Measurements from ENCODE around the gene REXO5. TPM values are rescaled to one million over a fixed set of nuclear protein-coding genes. Genes with fewer than 3 reads are reported as not detected.

The REXO5 gene
- total and polyA plus RNA-seq, 2 of the 13 experiments (the other 11 are each of a cell fraction or from before 2014, with no cell fraction given), result 5.9 to 13.1 TPM

- peak; percentile 83 for TF ChIP-seq ZNF639 (CRISPR knock-in tag; conservative IDR thresholded peaks at IDR 0.05)
- TF ChIP-seq RFX1 (IDR thresholded peaks at IDR 0.05), result no peak
- peak; percentile 94; the same call in 1 of the 2 replicates for TF ChIP-seq ZNF564 (CRISPR knock-in tag; IDR thresholded peaks at IDR 0.05)
- TF ChIP-seq KLF16 (CRISPR knock-in tag; IDR thresholded peaks at IDR 0.05), result peak in 1 of 2 experiments; percentile 99; a peak in 3 of 4 replicates
- peak; percentile 97 for TF ChIP-seq RBM39 (IDR thresholded peaks at IDR 0.05; ENCODE audit: low read depth, low read length, poor library complexity, severe bottlenecking)
- peak; percentile 87 for TF ChIP-seq ZNF101 (CRISPR knock-in tag; IDR thresholded peaks at IDR 0.05; ENCODE audit: borderline replicate concordance, low read depth)
- TF ChIP-seq GPBP1L1 (CRISPR knock-in tag; IDR thresholded peaks at IDR 0.05), result no peak
- peak; percentile 87; the same call in 1 of the 2 replicates for TF ChIP-seq BATF2 (CRISPR knock-in tag; IDR thresholded peaks at IDR 0.05)
- TF ChIP-seq GLMP (CRISPR knock-in tag; IDR thresholded peaks at IDR 0.05; ENCODE audit: borderline replicate concordance), result no peak; the same call in 1 of the 2 replicates
- TF ChIP-seq ZSCAN31 (CRISPR knock-in tag; IDR thresholded peaks at IDR 0.05; ENCODE audit: low read depth), result peak; percentile 97
- peak; percentile 3; the same call in 1 of the 2 replicates for TF ChIP-seq FUBP1 (CRISPR knock-in tag; IDR thresholded peaks at IDR 0.05; ENCODE audit: borderline replicate concordance)
- TF ChIP-seq KLF6 (CRISPR knock-in tag; IDR thresholded peaks at IDR 0.05), result peak; percentile 92; the same call in 1 of the 2 replicates
- TF ChIP-seq MTA1 (CRISPR knock-in tag; IDR thresholded peaks at IDR 0.05; ENCODE audit: borderline replicate concordance), result peak; percentile 83
- peak; percentile 93; the same call in 1 of the 2 replicates for TF ChIP-seq RNF219 (CRISPR knock-in tag; IDR thresholded peaks at IDR 0.05)
- TF ChIP-seq ZNF773 (CRISPR knock-in tag; IDR thresholded peaks at IDR 0.05; ENCODE audit: borderline replicate concordance), result peak; percentile 54
- no peak for TF ChIP-seq TRIM24 (CRISPR knock-in tag; IDR thresholded peaks at IDR 0.05)
- peak; percentile 73; the same call in 1 of the 2 replicates for TF ChIP-seq PAF1 (CRISPR knock-in tag; IDR thresholded peaks at IDR 0.05)
- peak; percentile 99 for TF ChIP-seq ARNT2 (CRISPR knock-in tag; IDR thresholded peaks at IDR 0.05; ENCODE audit: low read depth)
- 0 out of 2 replicates have a peak, but pooled peaks have one; percentile 29 for TF ChIP-seq MIER2 (CRISPR knock-in tag; IDR thresholded peaks at IDR 0.05)
Measured at GRCh38 chr16:20806168-20807050, at the start of gene REXO5, which contains the start of gene ERI2 (continued).

Measured in HepG2 (cell line).